OCI-LY3 (cell line): Measurements from ENCODE around the gene HES4.

Experiments used
- CTCF ChIP-seq: fragments of 200-600, 300-600 bp; sonication (generic); IDR thresholded peaks from 2 replicates; pipeline ENCODE4 v1.5.1; 2014; ENCODE audit warnings: antibody characterized with exemption, low read length, low read depth
- EZH2phosphoT487 ChIP-seq: fragments of 200-600 bp; shearing (Covaris generic); IDR thresholded peaks from 2 replicates; pipeline ENCODE4 v1.6.1; 2018; ENCODE audit warnings: antibody characterized with exemption, mixed run types, low read depth

GRCh38 chr1:1045129-1045528 is 45.2 kb upstream of the HES4 start:
- TF ChIP-seq CTCF (no peak), EZH2phosphoT487 (no peak)
